NOMO-1 treated with dmso at 0.1 percent for 144 hours (cell line): ENCODE results near the gene PPM1E.
"Not testable (repeated sequence)": the region's sequence is repeated elsewhere in the genome, so short reads cannot be mapped to it uniquely, and the experiment has no call there.

ENCODE experiments used
- DNase-seq: peaks from one replicate; lab custom pipeline; 2025; ENCODE audit not compliant: unreplicated experiment; lab: John Stamatoyannopoulos, UW

The PPM1E gene

DNA sequence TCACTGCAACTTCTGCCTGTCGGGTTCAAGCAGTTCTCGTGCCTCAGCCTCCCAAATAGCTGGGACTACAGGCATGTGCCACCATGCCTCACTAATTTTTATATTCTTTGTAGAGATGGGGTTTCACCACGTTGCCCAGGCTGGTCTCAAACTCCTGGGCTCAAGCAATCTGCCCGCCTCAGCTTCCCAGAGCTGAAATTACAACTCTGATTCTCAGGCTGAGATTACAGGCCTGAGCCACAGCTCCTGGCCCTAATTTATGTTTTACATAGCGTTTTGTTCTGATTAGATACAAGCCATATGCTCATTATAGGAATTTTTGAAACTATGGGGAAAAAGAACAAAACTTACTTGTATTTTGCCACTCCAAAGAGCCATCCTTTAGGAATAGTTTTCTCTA lies 22.8 kb downstream of the PPM1E start:
- not testable (repeated sequence) for DNase-seq

DNA sequence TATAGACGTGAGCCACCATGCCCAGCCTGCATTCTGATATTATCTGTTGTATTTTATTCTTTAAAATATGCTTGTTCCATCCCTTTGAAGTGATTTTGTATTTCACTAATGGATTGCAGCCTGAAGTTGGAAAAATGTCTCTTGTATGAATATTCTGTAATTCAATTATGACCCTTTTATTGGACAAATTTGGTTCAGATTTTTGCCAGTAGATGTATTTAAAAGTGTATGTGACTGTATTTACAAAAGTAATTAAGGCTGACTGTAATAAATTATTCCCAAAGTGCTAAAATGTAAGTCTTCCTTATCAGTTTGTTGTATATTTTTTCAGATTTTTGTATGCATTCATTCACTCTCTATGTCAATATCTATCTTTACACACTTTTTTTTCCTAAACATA lies 23.8 kb downstream of the PPM1E start:
- no peak for DNase-seq

DNA sequence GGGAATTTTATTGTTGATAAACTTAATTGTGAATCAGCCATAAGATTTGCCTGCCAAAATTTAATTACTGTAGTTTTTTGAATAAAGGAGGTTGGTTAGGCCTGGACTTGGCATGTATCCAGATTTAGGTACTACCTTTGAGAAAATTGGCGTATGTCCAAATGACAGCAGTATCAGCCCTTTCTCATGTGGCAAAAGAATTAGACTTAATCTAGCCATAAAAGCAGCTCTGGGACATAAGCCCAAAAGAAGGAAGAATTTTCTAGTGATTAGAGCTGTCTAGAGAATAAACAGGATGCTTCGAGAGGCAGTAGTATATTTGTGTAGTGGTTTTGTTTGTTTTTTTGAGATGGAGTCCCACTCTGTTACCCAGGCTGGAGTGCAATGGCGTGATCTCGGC lies 27.7 kb downstream of the PPM1E start:
- DNase-seq: no peak

DNA sequence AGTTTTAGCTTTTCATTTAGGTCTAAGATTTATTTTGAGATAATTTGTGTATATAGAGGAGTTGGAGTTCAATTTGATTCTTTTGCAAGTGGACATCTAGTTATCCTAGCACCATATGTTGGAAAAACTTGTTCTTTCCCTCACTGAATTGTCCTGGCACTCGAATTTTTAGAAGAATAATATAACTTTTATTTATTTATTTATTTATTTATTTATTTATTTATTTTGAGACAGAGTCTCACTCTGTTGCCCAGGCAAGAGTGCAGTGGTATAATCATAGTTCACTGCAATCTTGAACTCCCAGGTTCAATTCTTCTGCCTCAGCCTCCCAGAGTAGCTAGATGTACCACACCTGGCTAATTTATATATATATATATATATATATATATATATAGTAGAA lies 29.4 kb downstream of the PPM1E start:
- no peak for DNase-seq

DNA sequence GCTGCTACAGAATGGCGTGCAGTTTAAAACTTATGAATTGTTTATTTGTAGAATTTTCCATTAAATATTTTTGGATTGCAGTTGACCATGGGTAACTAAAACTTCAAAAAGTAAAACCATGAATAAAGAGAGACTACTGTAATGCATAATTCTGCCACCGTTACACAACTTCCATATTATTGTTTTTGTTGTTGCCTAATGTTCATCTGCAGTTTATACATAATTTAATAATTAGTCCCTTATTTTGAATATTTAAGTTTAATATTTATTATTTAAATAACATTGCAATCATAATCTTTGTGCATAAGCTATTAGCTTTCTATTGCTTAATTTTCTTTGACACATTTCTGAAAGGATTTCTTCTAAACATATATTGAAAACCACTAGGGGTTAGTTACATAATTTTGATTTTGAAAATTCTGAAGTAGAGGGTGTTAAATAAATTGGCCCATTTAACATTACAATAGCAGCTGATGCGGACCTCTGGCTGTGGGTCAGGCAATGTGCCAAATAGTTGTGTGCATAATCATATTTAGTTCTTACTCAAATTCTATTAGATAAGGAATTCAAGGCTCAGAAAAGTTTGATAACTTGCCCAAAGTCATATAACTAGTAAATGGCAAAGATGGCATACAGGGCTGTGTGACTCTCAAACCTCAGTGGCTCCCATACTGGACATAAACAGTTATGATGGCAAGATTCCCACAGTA lies 31.1 kb downstream of the PPM1E start:
- DNase-seq: no peak

DNA sequence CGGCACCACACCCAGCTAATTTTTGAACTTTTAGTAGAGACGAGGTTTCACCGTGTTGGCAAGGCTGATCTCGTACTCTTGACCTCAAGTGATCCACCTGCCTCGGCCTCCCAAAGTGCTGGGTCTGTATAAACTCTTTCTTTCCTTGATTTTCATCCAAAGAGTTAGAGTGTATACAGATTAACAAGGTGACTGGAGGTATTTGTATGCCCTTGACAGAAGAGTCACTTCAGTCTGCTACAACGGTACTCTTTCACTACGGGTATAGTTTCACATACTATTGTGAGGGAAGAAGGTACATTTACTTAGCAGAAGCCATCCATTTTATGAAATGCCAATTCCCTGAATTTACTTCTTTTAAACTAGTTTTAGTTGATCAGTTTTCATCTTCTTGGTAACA lies 32.5 kb downstream of the PPM1E start:
- no peak for DNase-seq

DNA sequence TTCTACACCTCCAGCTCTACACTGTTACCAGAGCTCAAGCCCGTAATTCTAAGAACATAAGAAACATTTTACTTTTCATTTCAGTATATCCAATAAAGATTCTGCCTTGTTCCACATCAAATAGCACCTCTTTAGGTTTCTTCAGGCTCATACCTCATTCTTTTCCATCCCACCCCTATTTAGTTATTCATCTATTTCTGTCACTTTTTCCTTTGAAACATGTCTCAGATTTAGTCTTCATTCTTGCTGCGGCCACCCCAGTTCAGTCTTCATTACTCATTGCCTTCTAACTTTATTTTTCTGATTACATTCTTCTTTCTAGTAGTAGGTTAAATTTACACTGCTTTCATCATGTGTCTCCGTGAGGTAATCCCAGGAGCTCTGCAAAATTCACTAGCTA lies 33.5 kb downstream of the PPM1E start:
- DNase-seq: no peak

DNA sequence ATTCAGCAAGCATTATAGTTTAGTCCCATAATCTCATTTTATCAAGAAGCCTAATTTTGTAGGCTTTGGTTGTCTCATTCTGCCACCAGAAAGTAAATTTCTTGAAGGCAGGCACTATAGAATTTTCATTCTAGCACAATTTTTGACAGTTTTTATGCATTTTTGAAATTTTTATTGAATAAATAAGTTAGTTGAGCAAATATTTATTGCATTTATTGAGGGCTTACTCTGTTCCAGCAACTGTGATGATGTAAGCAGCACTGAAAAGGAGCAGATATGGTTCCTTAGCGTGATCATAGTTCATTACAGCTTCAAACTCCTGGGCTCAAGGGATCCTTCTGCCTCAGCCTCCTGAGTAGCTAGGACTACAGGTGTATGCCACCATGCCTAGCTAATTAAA lies 34.2 kb downstream of the PPM1E start:
- no peak for DNase-seq

DNA sequence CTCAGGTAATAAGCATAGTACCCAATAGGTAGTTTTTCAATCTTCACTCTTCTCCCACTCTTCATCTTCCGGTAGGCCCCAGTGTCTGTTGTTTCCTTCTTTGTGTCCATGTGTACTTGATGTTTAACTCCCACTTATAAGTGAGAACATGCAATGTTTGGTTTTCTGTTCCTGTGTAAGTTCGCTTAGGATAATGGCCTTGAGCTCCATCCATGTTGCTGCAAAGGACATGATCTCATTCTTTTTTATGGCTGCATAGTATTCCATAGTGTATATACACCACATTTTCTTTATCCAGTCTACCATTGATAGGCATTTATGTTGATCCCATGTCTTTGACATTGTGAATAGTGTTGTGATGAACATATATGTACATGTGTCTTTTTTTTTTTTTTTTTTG lies 38.9 kb downstream of the PPM1E start:
- not testable (repeated sequence) for DNase-seq

DNA sequence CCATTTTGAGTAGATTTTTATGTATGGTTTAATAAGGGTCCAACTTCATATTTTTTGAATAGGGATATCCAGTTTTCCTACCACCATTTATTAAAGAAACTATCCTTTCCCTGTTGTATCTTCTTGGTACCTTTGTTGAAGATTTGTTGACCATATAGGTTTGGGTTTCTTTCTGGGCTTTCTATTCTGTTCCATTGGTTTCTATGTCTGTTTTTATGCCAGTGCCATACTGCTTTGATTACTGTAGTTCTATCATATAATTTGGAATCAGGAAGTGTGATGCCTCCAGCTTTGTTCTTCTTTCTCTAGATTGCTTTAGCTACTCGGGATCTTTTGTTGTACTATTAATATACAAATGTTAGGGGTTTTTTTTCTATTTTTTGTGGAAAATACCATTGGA lies 46.5 kb downstream of the PPM1E start:
- no peak for DNase-seq

DNA sequence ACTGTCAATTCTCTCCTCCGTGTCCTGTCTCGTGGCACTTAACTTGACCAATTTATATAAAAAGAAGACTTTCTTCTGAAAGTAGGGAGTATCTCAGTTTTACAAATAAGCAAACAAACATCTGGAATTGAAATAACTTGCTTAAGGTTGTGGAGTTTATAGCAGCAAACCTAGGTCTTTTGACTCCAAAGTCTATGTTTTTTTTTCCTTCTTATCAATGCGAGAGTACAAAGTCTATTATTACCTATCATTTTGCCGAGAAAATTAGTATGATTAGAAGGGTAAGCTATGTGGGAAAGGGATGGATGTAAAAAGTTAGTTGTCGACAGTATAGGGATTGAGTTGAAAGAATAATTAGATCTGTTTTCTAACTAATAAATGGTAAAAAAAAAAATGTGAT lies 50.4 kb downstream of the PPM1E start:
- no peak for DNase-seq

DNA sequence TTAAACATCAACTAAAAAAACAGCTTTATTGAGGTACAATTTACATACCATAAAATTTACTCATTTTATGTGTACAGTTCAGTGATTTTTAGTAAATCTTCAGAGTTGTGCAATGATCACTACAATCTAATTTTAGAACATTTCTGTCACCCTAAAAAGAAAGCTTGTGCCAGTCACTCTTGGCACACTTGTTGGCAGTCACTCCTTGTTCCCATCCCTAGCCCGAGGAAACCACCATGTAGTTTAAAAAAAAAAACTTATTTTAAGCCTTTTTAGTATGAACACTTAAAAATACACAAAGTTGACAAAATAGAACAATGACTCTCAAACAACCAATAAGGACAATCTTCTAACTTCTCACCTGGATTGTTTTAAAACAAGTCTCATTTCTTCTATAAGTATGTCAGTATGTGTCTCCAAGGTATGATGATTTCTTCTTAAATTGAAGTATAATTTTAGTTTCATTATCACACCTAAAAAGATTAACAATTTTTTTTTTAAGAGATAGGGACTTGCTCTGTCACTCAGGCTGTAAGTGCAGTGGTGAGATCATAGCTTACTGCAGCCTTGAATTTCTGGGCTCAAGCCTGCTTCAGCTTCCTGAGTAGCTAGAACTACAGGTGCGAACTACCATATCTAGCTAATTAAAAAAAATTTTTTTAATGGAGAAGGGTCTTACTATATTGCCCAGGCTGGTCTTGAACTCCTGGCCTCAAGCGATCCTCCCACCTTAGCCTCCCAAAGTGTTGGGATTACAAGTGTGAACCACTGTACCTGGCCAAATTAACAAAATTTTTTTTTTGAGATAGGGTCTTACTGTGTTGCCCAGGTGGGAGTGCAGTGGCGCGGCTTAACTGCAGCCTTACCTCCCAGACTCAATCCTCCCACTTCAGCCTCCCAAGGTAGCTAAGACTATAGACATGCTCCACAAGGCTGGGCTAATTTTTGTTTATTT lies 53.2 kb downstream of the PPM1E start:
- no peak for DNase-seq

DNA sequence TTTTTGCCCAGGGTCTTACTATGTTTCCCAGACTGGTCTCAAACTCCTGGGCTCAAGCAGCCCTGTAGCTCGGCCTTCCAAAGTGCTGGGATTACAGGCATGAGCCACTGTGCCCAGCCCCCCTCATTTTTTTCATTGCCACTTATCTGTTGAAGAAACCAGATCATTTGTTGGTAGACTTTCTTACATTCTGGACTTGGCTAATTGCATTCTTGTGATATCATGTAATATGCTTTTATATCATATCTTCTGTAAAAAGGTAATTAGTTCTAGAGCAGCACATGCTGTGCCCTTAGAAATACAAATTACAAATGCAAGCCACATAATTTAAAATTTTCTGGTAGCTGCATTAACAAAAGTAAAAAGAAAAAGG lies 53.9 kb downstream of the PPM1E start:
- no peak for DNase-seq

DNA sequence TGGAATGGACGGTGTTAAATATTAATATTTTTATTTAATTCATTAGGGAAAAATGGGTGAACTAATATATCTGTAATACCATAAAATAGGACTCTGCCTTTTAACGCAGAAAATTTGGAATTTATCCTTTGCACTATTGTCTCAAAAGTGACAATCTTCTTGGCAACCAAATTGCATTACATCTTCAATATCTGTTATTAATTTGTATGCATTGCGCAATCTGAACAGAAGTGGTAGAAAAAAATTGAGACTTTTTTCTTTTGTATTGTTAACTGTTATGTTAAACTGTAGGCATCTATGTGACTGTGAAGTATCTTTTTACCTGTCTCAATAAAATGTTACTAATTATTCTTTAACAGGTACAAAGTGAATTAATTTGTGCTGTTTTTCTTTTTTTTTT lies 55.6 kb downstream of the PPM1E start:
- DNase-seq: no peak

DNA sequence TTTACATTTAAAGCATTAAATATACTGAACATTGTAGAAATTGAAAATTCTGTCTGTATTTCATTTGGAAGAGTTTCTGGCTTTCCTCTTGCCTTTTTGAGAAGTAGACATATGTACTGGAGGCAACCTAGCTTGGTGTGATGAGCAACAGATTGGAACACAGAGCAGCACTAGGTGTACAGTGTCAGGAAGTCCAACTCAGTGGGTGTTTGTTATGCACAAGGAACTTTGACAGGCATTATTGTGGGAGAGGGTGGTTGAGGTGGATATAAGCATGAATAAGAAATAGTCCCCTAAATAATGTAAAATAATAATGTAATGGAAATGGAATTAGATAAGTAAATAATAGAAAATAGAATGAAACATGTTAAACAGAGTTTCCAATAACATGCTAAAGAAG lies 58.1 kb downstream of the PPM1E start:
- no peak for DNase-seq

DNA sequence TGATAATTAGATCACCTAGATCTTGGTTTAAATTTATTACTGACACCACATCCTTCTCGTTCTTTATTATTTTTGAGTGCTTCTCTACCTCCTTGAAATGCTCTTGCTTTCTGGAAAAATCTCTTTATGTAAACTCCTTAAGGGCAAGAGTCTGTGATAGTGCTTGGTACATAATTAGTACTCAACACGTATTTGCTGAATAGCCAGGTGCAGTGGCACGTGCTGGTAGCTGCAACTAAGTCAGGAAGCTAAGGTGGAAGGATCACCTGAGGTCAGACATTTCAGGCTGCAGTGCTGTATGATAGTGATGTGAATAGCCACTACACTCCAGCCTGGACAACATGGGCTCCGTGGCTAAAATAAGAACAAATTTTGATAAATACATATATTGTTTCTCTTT lies 63.0 kb downstream of the PPM1E start:
- DNase-seq: no peak

DNA sequence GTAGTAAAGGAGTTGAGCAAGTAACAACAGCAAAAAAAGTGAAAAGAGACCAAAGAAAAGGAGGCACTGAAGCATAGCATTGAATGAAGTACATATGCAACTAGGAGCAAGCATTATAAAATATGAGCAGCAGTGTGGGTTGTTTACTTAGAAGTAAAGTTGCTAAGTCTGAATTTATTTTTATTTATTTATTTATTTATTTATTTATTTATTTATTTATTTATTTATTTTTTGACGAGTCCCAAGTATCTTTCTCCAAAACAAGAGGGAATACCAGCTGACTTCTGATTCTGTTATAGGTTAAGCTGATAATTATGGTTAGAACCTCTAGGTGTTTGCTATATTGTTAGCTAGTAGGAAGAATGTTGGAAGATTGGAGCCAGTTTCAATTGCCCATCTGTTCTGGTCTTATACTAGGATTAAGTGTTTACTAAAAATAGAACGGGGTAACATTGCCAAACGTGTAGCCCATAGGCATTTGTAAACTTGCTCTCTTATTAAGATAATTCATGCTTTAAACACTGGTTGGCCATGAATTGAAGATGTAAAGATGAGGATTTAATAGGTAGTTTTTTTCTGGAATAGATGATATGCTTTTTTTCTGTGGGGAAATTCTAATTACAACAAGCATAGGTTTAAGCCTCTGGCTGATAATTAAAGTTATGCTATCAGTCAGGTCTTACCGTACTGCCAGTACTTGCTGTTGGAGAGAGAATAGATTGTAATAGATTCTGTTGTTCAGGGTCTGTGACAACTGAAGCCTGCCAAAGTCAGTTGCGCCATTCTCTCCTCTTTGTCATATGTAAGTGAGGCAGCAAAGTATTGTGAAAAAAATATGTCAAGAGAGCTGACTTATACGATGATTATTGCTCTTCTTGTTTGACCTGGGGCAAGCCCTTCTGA lies 66.7 kb downstream of the PPM1E start:
- DNase-seq: no peak

DNA sequence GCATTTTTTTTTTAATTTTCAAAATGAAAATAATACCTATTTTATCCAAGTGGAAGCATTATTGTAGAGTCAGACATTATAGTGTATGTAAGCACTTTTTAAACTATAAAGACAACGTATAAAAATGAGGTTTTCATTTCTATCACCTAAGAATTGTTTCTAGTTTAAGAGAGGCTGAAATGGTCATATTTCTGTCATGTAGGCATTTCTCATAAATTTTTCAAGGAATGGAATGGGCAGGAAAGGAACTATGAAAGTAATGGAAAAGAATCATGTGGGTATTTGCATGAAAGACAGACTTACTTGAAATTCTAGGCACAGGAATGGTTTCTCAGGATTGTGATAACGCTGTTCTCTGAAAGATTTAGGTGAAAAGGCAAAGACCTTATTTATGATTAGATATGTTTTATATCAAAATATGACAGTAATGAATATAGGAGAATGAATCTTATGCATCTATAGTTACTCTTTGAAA lies 67.4 kb downstream of the PPM1E start:
- no peak for DNase-seq

DNA sequence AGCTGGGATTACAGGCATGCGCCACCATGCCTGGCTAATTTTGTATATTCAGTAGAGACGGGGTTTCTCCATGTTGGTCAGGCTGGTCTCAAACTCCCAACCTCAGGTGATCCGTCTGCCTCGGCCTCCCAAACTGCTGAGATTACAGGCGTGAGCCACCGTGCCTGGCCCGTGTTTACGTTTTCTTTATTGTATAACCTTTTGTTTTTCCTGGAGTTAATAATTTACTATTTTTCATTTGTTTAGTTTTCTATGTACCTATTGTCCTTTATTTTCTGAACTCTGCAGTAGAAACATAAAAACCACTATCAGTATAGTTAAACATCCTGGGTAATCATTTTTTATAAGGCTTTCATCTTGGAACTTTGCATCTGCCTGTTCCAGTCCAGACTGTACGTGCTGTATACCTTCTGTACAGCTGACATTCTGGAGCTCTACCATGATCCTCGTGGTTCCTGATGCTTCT lies 73.6 kb downstream of the PPM1E start:
- DNase-seq: no peak

DNA sequence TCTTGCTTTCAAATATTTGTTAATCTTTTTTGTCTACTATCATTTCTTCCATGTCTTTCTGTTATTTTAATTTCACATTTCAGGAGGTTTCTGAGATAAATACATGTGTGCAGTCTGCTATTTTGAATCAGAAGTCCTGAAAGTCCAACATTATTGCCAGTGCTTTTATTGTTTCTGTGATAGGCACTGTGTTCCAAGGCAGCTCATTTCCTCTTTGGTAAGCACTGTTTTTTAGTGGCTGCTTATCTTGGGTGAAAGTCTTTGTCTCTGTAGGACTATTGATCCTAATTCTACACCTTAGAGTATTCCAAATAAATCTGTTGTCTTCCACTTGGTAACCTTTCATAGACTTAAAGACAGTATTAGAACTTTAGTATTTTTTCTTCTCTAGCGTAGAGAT lies 76.1 kb downstream of the PPM1E start:
- no peak for DNase-seq

DNA sequence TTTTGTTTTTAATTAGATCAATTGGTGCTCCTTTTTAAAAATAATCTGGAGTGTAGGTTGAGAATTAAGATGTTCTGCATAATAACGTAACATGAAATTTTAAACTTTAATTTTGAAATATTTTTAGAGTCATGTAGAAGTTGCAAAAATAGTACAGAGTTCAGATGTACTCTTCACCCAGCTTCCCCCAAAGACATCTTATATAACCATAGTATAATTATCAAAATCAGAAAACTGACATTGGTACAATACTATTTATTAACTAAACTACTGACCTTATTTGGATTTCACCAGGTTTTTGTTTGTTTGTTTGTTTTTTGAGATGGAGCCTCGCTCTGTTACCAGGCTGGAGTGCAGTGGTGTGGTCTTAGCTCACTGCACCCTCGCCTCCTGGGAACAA lies 76.9 kb downstream of the PPM1E start:
- no peak for DNase-seq
